ENCODE measurements around the gene EXOSC3. TPM values are rescaled to one million over a fixed set of nuclear protein-coding genes. Genes with fewer than 3 reads are reported as not detected.
A peak's percentile ranks its signal among the peaks of the same experiment; 100 is the strongest.

EXOSC3 gene
- total and polyA plus RNA-seq, 2 of the 13 experiments (the other 11 are each of a cell fraction or from before 2014, with no cell fraction given) = 17.5 to 68.7 TPM

GRCh38 chr9:37800631-37801286 is 15.9 kb upstream of the EXOSC3 start, which contains the start of gene DCAF10 (continued):
- no peak for TF ChIP-seq ATF5 (CRISPR knock-in tag; IDR thresholded peaks at IDR 0.05; ENCODE audit: low read depth)
- TF ChIP-seq ZNF770 (CRISPR knock-in tag; IDR thresholded peaks at IDR 0.05) = no peak

GRCh38 chr9:37798677-37799076 is 13.8 kb upstream of the EXOSC3 start:
- ChIA-PET POLR2A (interaction anchor here (1.5 kb wide), 1 partner anchor 14 kb away, joined by 4 read pairs; the partner anchor contains the start of gene EXOSC3), CTCF (ENCODE audit: low intra/inter-chr PET ratio, low total read pairs) (no interaction called here)
- H3K4me3 ChIP-seq (replicated peaks in 1 of 3; ENCODE audit: insufficient read depth in 1 of 3, low read depth in 2 of 3, low read length in 3 of 3) = no peak overlapping the region
- in situ Hi-C loops (cut with HindIII; ENCODE audit: extremely low pct_ligation_motif_present, low pct_unique_long_range_greater_than_20kb) (loop anchor here (10.0 kb wide), 1 partner anchor 314 kb away; the partner anchor contains the start of gene POLR1E), intact Hi-C loops (cut with micrococcal nuclease; ENCODE audit: unreplicated experiment) (no loop called here)
- H3K4me2 ChIP-seq (ENCODE audit: low read depth, low read length) = no peak overlapping the region
- H3K36me3 ChIP-seq (replicated peaks in 1 of 2; ENCODE audit: control insufficient read depth in 1 of 2, insufficient read depth in 2 of 2, low read length in 2 of 2) = no peaks in the 10 kb centered on the region
- H3K4me1 ChIP-seq (ENCODE audit: insufficient read depth, low read length) = peaks cover 32% of the 10 kb centered on the region
- H3K27ac ChIP-seq (ENCODE audit: extremely low read length, insufficient read depth, low read length) = no peak overlapping the region
- H3K9me3 ChIP-seq (ENCODE audit: low read length) = no peaks in the 10 kb centered on the region
- BruUV-seq (replicated peaks) = no TSS peak
- FAIRE-seq (no peak), ATAC-seq (no peak), DNase-seq (ENCODE audit: low spot score) (no peak)
- TF ChIP-seq CEBPB (IDR thresholded peaks at IDR 0.05; ENCODE audit: borderline replicate concordance, low read depth, low read length) (peak; percentile 78), CENPBD1 (CRISPR knock-in tag; IDR thresholded peaks at IDR 0.05; ENCODE audit: borderline replicate concordance, low read depth) (no peak)
- peaks cover 24% of the 10 kb centered on the region for H3K79me2 ChIP-seq (ENCODE audit: insufficient read depth, low read length)
- no peak overlapping the region for H3K9ac ChIP-seq (ENCODE audit: insufficient read depth, low read depth, low read length)
- no peaks in the 10 kb centered on the region for H3K27me3 ChIP-seq (ENCODE audit: control insufficient read depth in 1 of 2, insufficient read depth in 2 of 2, low read length in 2 of 2)
- no peak overlapping the region for H2AFZ ChIP-seq (ENCODE audit: low read length)
- peaks cover 12% of the 10 kb centered on the region; the same call in 1 of the 2 replicates for H4K20me1 ChIP-seq (ENCODE audit: insufficient read depth, low read length)
- 93% methylated on average over 1 of the region's 1 CpG for WGBS (ENCODE audit: low lambda C conversion rate)
